Body of pancreas (tissue), 4 donors: Measurements from ENCODE around the gene EP400. TPM values are rescaled to one million over a fixed set of nuclear protein-coding genes. Genes with fewer than 3 reads are reported as not detected.
A peak's percentile ranks its signal among the peaks of the same experiment; 100 is the strongest.

ENCODE experiments used
- ATAC-seq: fragments of 150-250 bp; one replicate; pipeline ENCODE4 v1.9.1; 2016
- DNase-seq, 4 donors: peaks; one replicate each; pipeline ENCODE4 v3.0.0-alpha.2; 2019
- H3K27ac ChIP-seq, 4 donors: fragments of 200-600 bp; sonication (generic); 1 replicate in 3 of 4; 2 replicates in 1 of 4; pipeline versions ENCODE4 v1.5.1 to v1.6.1; 2016 to 2019; ENCODE audit warnings: mild to moderate bottlenecking in 1 of 4, mixed read lengths in 1 of 4, moderate library complexity in 1 of 4
- H3K27me3 ChIP-seq, 2 donors: fragments of 200-600 bp; sonication (generic); one replicate each; pipeline ENCODE4 v1.6.0; 2016; ENCODE audit warnings: mild to moderate bottlenecking in 1 of 2
- H3K36me3 ChIP-seq, 2 donors: fragments of 200-600 bp; sonication (generic); replicated peaks in 1 of 2; 2 replicates each; pipeline ENCODE4 v1.5.1; 2016; ENCODE audit warnings: low read depth in 2 of 2; ENCODE audit not compliant: insufficient read depth in 1 of 2
- H3K4me1 ChIP-seq: fragments of 200-600 bp; sonication (generic); one replicate; pipeline ENCODE4 v1.6.0; 2016
- H3K4me3 ChIP-seq, 2 donors: fragments of 200-600 bp; sonication (generic); 1 replicate in 1 of 2; 2 replicates in 1 of 2; pipeline ENCODE4 v1.5.1; 2016 to 2019
- H3K9me3 ChIP-seq, 3 donors: fragments of 200-600 bp; sonication (generic); 1 replicate in 2 of 3; 2 replicates in 1 of 3; pipeline ENCODE4 v1.5.1; 2016
- CTCF ChIP-seq, 7 experiments: fragments of 450-650 bp in 4 of 7; fragments of 200-600 bp in 3 of 7; sonication (generic) in 3 of 7; IDR thresholded peaks; one replicate each; pipeline ENCODE4 v1.5.1; 2016 to 2019; ENCODE audit warnings: antibody characterized with exemption in 7 of 7
- POLR2A ChIP-seq, 3 donors: fragments of 450-650 bp; IDR thresholded peaks; one replicate each; pipeline ENCODE4 v1.6.1; 2016; ENCODE audit warnings: antibody characterized with exemption in 3 of 3, mild to moderate bottlenecking in 2 of 3
- WGBS, 2 donors: methylation state at CpG; one replicate each; pipeline ENCODE4 v1.1.5; 2017; 5-methylcytosine and 5-hydroxymethylcytosine counted together
- intact Hi-C: fragments of 100-400 bp; cut with DNase I; formaldehyde crosslinking; loops from one replicate; pipeline ENCODE4 v1.15.1; 2023
- total RNA-seq, 2 donors: library from RNA; depleted of rRNA; stranded (reverse); fragments of >200 nt; gene quantifications; one replicate each; pipeline ENCODE4 v1.1.0, GENCODE V29; 2016

Gene EP400
- total RNA-seq, 2 donors from 2014 or later = 20.5 to 22.4 TPM

- ATAC-seq (no peak), DNase-seq (peak in 2 of 4 donors; percentile 5 to 12)
- no peaks in the 10 kb centered on the region for H3K27me3 ChIP-seq
- TF ChIP-seq POLR2A (IDR thresholded peaks at IDR 0.05) = no peak
- WGBS, 2 donors = 67 to 94% methylated on average over 3 to 15 of the region's 15 CpGs
- no peaks in the 10 kb centered on the region for H3K9me3 ChIP-seq
- no peak overlapping the region for H3K4me3 ChIP-seq
- peaks cover 33% of the 10 kb centered on the region for H3K4me1 ChIP-seq
- no peak overlapping the region for H3K27ac ChIP-seq
- peaks cover 16 to 23% of the 10 kb centered on the region in 2 donors for H3K36me3 ChIP-seq
- intact Hi-C loops = no loop called here
Observed at GRCh38 chr12:131905630-131906091, 44.1 kb upstream of the EP400 start.

GRCh38 chr12:131907379-131908091, 42.2 kb upstream of the EP400 start:
- WGBS, 2 donors = 89% methylated on average over 17 of the region's 31 CpGs; no CpG with 5 or more reads in 1 of the 2 donors
- peak in 1 of 4 donors; percentile 12 for DNase-seq
- no peak overlapping the region for H3K27ac ChIP-seq
- H3K36me3 ChIP-seq = peaks cover 23 to 35% of the 10 kb centered on the region in 2 donors
- ATAC-seq = no peak
- no peaks in the 10 kb centered on the region for H3K27me3 ChIP-seq
- no peak overlapping the region for H3K4me3 ChIP-seq
- intact Hi-C loops = no loop called here
- peaks cover 22% of the 10 kb centered on the region for H3K4me1 ChIP-seq
- TF ChIP-seq POLR2A (IDR thresholded peaks at IDR 0.05) = no peak
- no peak for TF ChIP-seq CTCF (IDR thresholded peaks at IDR 0.05)
- no peaks in the 10 kb centered on the region for H3K9me3 ChIP-seq

DNA sequence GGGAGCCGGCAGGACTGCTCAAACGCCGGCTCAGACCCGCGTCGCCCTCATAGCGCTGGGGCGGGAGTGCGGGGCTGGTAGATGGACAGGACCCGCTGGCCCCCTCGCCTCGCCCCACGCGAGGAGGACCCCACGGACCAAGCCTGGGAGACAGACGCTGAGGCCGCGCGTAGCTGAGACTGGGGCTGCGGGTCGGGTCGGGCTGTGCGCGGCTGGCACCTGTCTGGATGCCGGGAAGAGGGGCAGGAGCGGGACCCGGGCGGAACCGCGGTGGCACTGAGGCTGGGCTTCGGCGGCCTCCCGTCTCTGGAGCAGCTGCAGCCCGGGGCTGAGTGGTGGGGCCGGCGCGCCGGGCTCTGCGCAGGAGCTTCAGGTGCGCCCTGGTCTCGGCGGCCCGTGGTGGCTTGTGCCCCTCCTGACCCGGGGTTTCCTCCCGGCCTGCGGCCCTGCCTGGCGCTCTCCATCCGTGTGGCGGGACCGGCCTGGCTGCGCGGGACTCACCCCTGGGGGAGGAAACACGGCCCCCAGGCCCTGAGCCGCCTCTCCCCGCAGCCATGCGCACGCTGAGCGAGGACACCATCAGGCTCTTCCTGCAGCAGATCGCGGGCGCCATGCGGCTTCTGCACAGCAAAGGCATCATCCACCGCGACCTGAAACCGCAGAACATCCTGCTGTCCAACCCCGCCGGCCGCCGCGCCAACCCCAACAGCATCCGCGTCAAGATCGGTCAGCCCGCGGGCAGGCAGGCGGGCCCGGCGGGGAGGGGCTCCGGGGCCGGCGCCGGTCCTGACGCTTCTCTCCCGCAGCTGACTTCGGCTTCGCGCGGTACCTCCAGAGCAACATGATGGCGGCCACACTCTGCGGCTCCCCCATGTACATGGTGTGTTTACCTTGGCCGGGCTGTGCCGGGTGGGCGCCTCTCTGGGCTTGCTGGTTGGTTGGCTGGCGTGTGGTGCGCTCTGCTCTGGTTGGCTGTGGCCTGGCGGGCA, 41.4 kb upstream of the EP400 start:
- WGBS, 2 donors = 96 to 98% methylated on average over 23 to 81 of the region's 96 CpGs
- peak in 3 of 4 donors; percentile 13 to 18 (median 18) for DNase-seq
- H3K27me3 ChIP-seq = no peaks in the 10 kb centered on the region
- no peaks in the 10 kb centered on the region for H3K9me3 ChIP-seq
- ATAC-seq = no peak
- H3K4me1 ChIP-seq = peaks cover 20% of the 10 kb centered on the region
- H3K27ac ChIP-seq = no peak overlapping the region
- H3K4me3 ChIP-seq = no peak overlapping the region
- no peak for TF ChIP-seq CTCF (IDR thresholded peaks at IDR 0.05)
- TF ChIP-seq POLR2A (IDR thresholded peaks at IDR 0.05) = no peak
- intact Hi-C loops = no loop called here
- peaks cover 23 to 35% of the 10 kb centered on the region in 2 donors for H3K36me3 ChIP-seq

DNA sequence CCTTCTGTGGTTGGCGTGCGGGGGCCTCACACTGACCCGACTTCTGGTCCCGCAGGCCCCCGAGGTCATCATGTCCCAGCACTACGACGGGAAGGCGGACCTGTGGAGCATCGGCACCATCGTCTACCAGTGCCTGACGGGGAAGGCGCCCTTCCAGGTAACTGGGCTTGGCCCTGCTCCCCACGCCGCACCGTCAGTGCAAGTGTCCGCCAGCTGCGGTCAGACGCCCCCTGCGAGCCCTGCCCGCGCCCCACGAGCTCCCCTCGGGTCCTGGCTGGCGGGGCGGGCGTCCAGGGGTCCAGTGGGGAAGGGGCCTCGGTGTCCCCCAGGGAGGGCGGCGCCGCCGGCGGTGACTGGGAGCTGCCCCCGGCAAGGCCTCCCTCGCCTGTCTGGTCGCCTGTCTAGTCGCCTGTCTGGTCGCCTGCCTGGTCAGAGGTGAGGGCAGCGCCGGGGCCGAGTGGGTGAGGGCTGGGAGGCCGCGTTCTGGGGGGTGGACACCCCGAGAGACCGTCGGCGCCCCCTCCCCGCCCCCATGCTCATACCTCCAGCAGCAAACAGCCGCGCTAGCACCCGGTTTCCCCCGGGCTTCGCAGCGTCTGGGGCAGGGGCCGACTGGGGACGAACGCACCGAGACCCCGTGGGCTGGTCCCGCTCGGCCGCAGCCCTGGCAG, 40.5 kb upstream of the EP400 start:
- 94 to 96% methylated on average over 4 to 25 of the region's 61 CpGs for WGBS, 2 donors
- no peak for TF ChIP-seq CTCF (IDR thresholded peaks at IDR 0.05)
- TF ChIP-seq POLR2A (IDR thresholded peaks at IDR 0.05) = no peak
- Histone ChIP-seq H3K4me3 (no peak overlapping the region), H3K4me1 (peaks cover 14% of the 10 kb centered on the region), H3K9me3 (no peaks in the 10 kb centered on the region), H3K27me3 (no peaks in the 10 kb centered on the region), H3K27ac (no peak overlapping the region), H3K36me3 (peaks cover 23 to 38% of the 10 kb centered on the region in 2 donors)
- intact Hi-C loops = no loop called here
- DNase-seq (peak in 2 of 4 donors; percentile 5 to 11), ATAC-seq (no peak)
